GM18873 (cell line): Measurements from ENCODE around the gene DNAJC21.
A peak's percentile ranks its signal among the peaks of the same experiment; 100 is the strongest.
"Not testable (repeated sequence)": the region's sequence is repeated elsewhere in the genome, so short reads cannot be mapped to it uniquely, and the experiment has no call there.

Experiments used
- ATAC-seq: cut with Tn5 transposase; IDR thresholded peaks from one replicate; pipeline ENCODE4 v1.9.1; 2021; ENCODE audit warnings: mild to moderate bottlenecking, moderate library complexity, moderate number of reproducible peaks; ENCODE audit not compliant: unreplicated experiment, low FRiP score

DNAJC21 gene

GRCh38 chr5:34919077-34919476 lies 10.3 kb upstream of the DNAJC21 start:
- ATAC-seq: no peak

- not testable (repeated sequence) for ATAC-seq
Observed at GRCh38 chr5:34923256-34923655, 6.1 kb upstream of the DNAJC21 start.

GRCh38 chr5:34923694-34924461 lies 5.5 kb upstream of the DNAJC21 start:
- ATAC-seq: peak; percentile 44

- ATAC-seq: no peak
Observed at GRCh38 chr5:34924462-34924765, 4.9 kb upstream of the DNAJC21 start.

- ATAC-seq: no peak
Observed at GRCh38 chr5:34926318-34926888, 3.0 kb upstream of the DNAJC21 start.

GRCh38 chr5:34927785-34928184 lies 1.6 kb upstream of the DNAJC21 start:
- no peak for ATAC-seq

- no peak for ATAC-seq
Observed at GRCh38 chr5:34928267-34928666, 1.1 kb upstream of the DNAJC21 start.

GRCh38 chr5:34929720-34930461 lies 532 bp downstream of the DNAJC21 start:
- ATAC-seq: peak; percentile 58

GRCh38 chr5:34930462-34930844 lies 1.1 kb downstream of the DNAJC21 start:
- ATAC-seq: no peak

- no peak for ATAC-seq
Observed at GRCh38 chr5:34930870-34931269, 1.5 kb downstream of the DNAJC21 start.

GRCh38 chr5:34932947-34933346 lies 3.6 kb downstream of the DNAJC21 start:
- no peak for ATAC-seq

GRCh38 chr5:34941936-34942335 lies 12.6 kb downstream of the DNAJC21 start:
- ATAC-seq: no peak

- ATAC-seq: no peak
Observed at GRCh38 chr5:34944044-34944443, 14.7 kb downstream of the DNAJC21 start.

- ATAC-seq: no peak
Observed at GRCh38 chr5:34944460-34945047, 15.2 kb downstream of the DNAJC21 start.

- ATAC-seq: no peak
Observed at GRCh38 chr5:34957321-34957720, 28.0 kb downstream of the DNAJC21 start.

GRCh38 chr5:34957857-34958690 lies 28.7 kb downstream of the DNAJC21 start:
- peak; percentile 39 for ATAC-seq

GRCh38 chr5:34959323-34959722 lies 30.0 kb downstream of the DNAJC21 start:
- ATAC-seq: peak; percentile 90

- ATAC-seq: no peak
Observed at GRCh38 chr5:34967540-34967939, 38.2 kb downstream of the DNAJC21 start.

- no peak for ATAC-seq
Observed at GRCh38 chr5:34968258-34968657, 38.9 kb downstream of the DNAJC21 start.

- ATAC-seq: no peak
Observed at GRCh38 chr5:34970552-34970951, 41.2 kb downstream of the DNAJC21 start.
